SKM-1 (cell line): Measurements from ENCODE around the gene KLF16.

Experiments
- DNase-seq: peaks from one replicate; lab custom pipeline; 2025; ENCODE audit not compliant: unreplicated experiment; lab: John Stamatoyannopoulos, UW

KLF16 gene

GRCh38 chr19:1871140-1871597 lies 7.8 kb upstream of the KLF16 start:
- no peak for DNase-seq

- no peak for DNase-seq
Observed at GRCh38 chr19:1868971-1869370, 5.6 kb upstream of the KLF16 start.

GRCh38 chr19:1867349-1867724 lies 4.0 kb upstream of the KLF16 start:
- DNase-seq: no peak

- no peak for DNase-seq
Observed at GRCh38 chr19:1866693-1867348, 3.4 kb upstream of the KLF16 start.

- no peak for DNase-seq
Observed at GRCh38 chr19:1865172-1866010, 2.0 kb upstream of the KLF16 start.

- peak; percentile 46 for DNase-seq
Observed at GRCh38 chr19:1864480-1865171, 1.2 kb upstream of the KLF16 start.

GRCh38 chr19:1863638-1864479 lies 480 bp upstream of the KLF16 start:
- peak; percentile 88 for DNase-seq

GRCh38 chr19:1862424-1863327 lies 703 bp downstream of the KLF16 start:
- DNase-seq: no peak

GRCh38 chr19:1862068-1862423 lies 1.3 kb downstream of the KLF16 start:
- no peak for DNase-seq

- no peak for DNase-seq
Observed at GRCh38 chr19:1861599-1862031, 1.8 kb downstream of the KLF16 start.

GRCh38 chr19:1860821-1861598 lies 2.4 kb downstream of the KLF16 start:
- DNase-seq: no peak

- no peak for DNase-seq
Observed at GRCh38 chr19:1860042-1860775, 3.2 kb downstream of the KLF16 start.

- no peak for DNase-seq
Observed at GRCh38 chr19:1859331-1859781, 4.0 kb downstream of the KLF16 start.

- DNase-seq: no peak
Observed at GRCh38 chr19:1858412-1859081, 4.8 kb downstream of the KLF16 start.

GRCh38 chr19:1857648-1858326 lies 5.6 kb downstream of the KLF16 start:
- DNase-seq: peak; percentile 24

GRCh38 chr19:1856698-1857603 lies 6.4 kb downstream of the KLF16 start:
- peak; percentile 88 for DNase-seq
